KOPT-K1 (cell line): ENCODE measurements around the gene COG1.
A peak's percentile ranks its signal among the peaks of the same experiment; 100 is the strongest.
"Not testable (repeated sequence)": the region's sequence is repeated elsewhere in the genome, so short reads cannot be mapped to it uniquely, and the experiment has no call there.

Experiments used
- H3K27ac ChIP-seq: fragments of 200-600 bp; sonication (generic); 2 replicates; pipeline ENCODE4 v1.5.1; 2016; ENCODE audit warnings: antibody characterized with exemption, mild to moderate bottlenecking, low read depth, low read length; ENCODE audit not compliant: poor library complexity, severe bottlenecking
- H3K36me3 ChIP-seq: fragments of 200-600 bp; sonication (generic); 2 replicates; pipeline ENCODE4 v1.5.1; 2017; ENCODE audit warnings: antibody characterized with exemption, mild to moderate bottlenecking, low read length, moderate library complexity; ENCODE audit not compliant: insufficient read depth
- H3K9me3 ChIP-seq: fragments of 200-600 bp; sonication (generic); 2 replicates; pipeline ENCODE4 v1.5.1; 2017; ENCODE audit warnings: antibody characterized with exemption, low read length, mild to moderate bottlenecking; ENCODE audit not compliant: insufficient read depth, poor library complexity, severe bottlenecking

COG1 gene

GRCh38 chr17:73192894-73193701 is at the start of gene COG1:
Gene COG1 (plus strand): TSS chr17:73193055. CDS start chr17:73193070, 15 bp downstream.
- Histone ChIP-seq H3K36me3 (peaks cover 35% of the 10 kb centered on the region), H3K9me3 (no peaks in the 10 kb centered on the region), H3K27ac (peak within 1 kb of the TSS; percentile 91)

- H3K27ac ChIP-seq, result not testable (repeated sequence)
- H3K9me3 ChIP-seq, result peaks cover 25% of the 10 kb centered on the region
These were observed 48.6 kb upstream of the COG1 start for GRCh38 chr17:73144209-73144608.

GRCh38 chr17:73145641-73146040 is 47.2 kb upstream of the COG1 start:
- H3K36me3 ChIP-seq, result no peaks in the 10 kb centered on the region
- peaks cover 25% of the 10 kb centered on the region for H3K9me3 ChIP-seq
- H3K27ac ChIP-seq, result no peak overlapping the region

More at GRCh38 chr17:73144209-73144608, 48.6 kb upstream of the COG1 start:
- H3K36me3 ChIP-seq, result not testable (repeated sequence)

GRCh38 chr17:73147791-73148190 is 45.1 kb upstream of the COG1 start:
- H3K27ac ChIP-seq, result not testable (repeated sequence)
- peaks cover 25% of the 10 kb centered on the region for H3K9me3 ChIP-seq

GRCh38 chr17:73148540-73149334 is 44.1 kb upstream of the COG1 start:
- peaks cover 24% of the 10 kb centered on the region for H3K9me3 ChIP-seq
- H3K36me3 ChIP-seq, result no peaks in the 10 kb centered on the region
- no peak overlapping the region for H3K27ac ChIP-seq

More at GRCh38 chr17:73147791-73148190, 45.1 kb upstream of the COG1 start:
- not testable (repeated sequence) for H3K36me3 ChIP-seq

- H3K36me3 ChIP-seq, H3K27ac ChIP-seq, H3K9me3 ChIP-seq: not testable (repeated sequence)
These were observed 42.1 kb upstream of the COG1 start for GRCh38 chr17:73150622-73151300.

- Histone ChIP-seq H3K27ac (no peak overlapping the region), H3K9me3 (no peaks in the 10 kb centered on the region)
These were observed 40.8 kb upstream of the COG1 start for GRCh38 chr17:73151916-73152632.

GRCh38 chr17:73155410-73156165 is 37.3 kb upstream of the COG1 start:
- no peaks in the 10 kb centered on the region for H3K9me3 ChIP-seq
- H3K27ac ChIP-seq, result no peak overlapping the region

More at GRCh38 chr17:73151916-73152632, 40.8 kb upstream of the COG1 start:
- H3K36me3 ChIP-seq, result no peaks in the 10 kb centered on the region

GRCh38 chr17:73156166-73156840 is 36.6 kb upstream of the COG1 start:
- no peaks in the 10 kb centered on the region for H3K36me3 ChIP-seq
- no peak overlapping the region for H3K27ac ChIP-seq
- no peaks in the 10 kb centered on the region for H3K9me3 ChIP-seq

More at GRCh38 chr17:73155410-73156165, 37.3 kb upstream of the COG1 start:
- no peaks in the 10 kb centered on the region for H3K36me3 ChIP-seq

- Histone ChIP-seq H3K9me3 (no peaks in the 10 kb centered on the region), H3K36me3 (no peaks in the 10 kb centered on the region), H3K27ac (no peak overlapping the region)
These were observed 35.9 kb upstream of the COG1 start for GRCh38 chr17:73156887-73157520.

- Histone ChIP-seq H3K36me3 (no peaks in the 10 kb centered on the region), H3K27ac (no peak overlapping the region), H3K9me3 (no peaks in the 10 kb centered on the region)
These were observed 35.3 kb upstream of the COG1 start for GRCh38 chr17:73157521-73157890.

- H3K36me3 ChIP-seq, result no peaks in the 10 kb centered on the region
- H3K9me3 ChIP-seq, result no peaks in the 10 kb centered on the region
- H3K27ac ChIP-seq, result no peak overlapping the region
These were observed 34.7 kb upstream of the COG1 start for GRCh38 chr17:73158133-73158532.

- Histone ChIP-seq H3K9me3 (no peaks in the 10 kb centered on the region), H3K27ac (no peak overlapping the region), H3K36me3 (no peaks in the 10 kb centered on the region)
These were observed 31.8 kb upstream of the COG1 start for GRCh38 chr17:73160980-73161630.
